Activated CD4-positive, alpha-beta T cell treated with anti-CD3 and anti-CD28 coated beads, Interleukin-2, Interleukin-6, amounts not matched to agents 100 ng/mL and 50 ng/mL, durations not matched to agents 16 hours and 8 hours (primary cell): ENCODE data around the gene KANK2.
A peak's percentile ranks its signal among the peaks of the same experiment; 100 is the strongest.

Experiments used
- DNase-seq: peaks from one replicate; pipeline ENCODE4 v3.0.0-alpha.2; 2020

The KANK2 gene

DNA sequence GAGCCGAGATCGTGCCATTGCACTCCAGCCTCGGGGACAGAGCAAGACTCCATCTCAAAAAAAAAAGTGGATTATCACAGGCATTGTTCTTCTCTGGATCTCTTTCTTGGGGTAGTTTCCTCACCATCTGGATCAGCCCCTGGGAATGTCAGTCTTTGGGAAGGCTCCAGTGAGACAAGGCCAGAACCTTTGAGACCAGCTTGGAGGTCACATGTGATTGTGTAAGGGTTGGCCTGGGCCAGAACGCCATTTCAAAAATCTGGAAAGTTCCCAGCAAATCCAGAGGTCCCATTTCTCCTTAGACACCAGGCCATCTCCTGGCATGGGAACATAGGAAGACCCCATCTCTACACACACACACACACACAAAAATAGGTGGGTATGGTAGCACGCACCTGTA lies 27.8 kb upstream of the KANK2 start:
- no peak for DNase-seq

DNA sequence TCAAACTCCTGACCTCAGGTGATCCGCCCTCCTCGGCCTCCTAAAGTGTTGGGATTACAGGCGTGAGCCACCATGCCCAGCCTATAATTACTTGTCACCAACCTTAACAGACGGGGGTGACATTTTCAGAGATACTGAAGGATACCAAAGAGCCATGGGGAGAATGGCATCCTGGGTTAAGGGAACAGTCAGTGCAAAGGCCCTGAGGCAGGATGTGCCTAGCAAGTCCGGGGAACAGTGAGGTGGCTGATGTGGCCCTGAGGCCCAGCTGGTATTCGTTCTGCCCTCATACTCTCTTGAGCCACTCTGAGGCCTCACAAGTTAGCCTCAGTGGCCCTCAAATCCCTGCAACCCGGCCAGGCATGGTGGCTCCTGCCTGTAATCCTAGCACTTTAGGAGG lies 27.1 kb upstream of the KANK2 start:
- DNase-seq: no peak

DNA sequence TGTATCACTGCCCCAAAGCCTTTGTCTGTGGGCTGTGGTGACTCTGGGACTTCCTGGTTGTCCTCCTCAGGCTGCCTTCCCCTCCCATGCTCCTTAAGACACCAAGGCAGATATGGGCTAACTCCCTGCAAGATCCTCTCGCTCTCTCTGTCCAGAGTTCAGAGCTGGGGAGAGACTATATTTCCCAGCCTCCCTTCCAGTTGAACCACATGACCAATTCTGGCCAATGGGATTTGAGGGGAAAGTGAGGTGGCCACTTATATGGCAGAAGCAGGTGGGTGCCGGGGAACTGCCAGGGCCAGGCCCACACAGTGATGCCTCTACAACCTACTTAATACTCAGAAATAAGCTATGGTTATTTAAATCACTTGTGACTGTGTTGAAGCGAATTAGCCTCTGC lies 25.9 kb upstream of the KANK2 start:
- no peak for DNase-seq

DNA sequence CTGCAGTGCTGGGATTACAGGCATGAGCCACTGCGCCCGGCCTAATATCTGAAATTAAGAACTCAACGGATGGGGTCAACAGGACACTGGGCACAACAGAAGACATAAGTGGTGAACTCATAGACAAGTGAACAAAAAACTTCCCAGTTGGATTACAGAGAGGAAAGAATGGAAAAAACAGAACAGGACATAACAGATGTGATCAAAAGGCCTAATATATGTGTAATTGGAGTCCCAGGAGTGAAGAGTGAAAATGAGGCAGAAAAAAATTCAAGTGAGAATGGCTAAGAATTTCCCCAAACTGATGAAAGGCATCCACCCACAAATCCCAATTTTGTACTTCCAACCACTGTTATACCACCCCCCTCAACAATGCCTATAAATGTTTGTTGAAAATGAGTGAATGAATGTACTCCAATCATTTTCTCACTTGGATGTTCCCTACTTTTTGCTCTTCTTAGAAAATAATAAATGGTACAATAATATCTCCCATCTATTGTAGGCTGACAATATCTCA lies 23.8 kb upstream of the KANK2 start:
- no peak for DNase-seq

DNA sequence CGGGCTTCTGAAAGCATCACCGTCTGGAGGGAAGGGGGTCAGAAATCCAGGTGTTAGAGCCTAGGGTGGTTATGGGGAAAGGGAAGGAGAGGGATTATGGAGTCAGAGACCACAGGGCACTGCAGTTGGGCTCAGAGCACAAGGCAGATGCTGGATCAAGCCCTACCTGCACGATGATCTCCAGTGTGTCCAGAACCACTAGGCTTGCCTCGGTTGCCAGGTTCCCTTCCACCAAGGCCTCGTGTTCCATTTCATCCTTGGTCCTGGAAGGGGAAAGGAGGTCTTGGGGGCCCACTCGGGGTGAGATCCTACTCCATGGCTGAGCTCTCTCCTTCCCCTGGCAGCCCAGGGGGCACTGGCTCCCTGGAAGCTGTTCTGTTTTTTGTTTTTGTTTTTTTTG lies 17.0 kb upstream of the KANK2 start:
- DNase-seq: no peak

DNA sequence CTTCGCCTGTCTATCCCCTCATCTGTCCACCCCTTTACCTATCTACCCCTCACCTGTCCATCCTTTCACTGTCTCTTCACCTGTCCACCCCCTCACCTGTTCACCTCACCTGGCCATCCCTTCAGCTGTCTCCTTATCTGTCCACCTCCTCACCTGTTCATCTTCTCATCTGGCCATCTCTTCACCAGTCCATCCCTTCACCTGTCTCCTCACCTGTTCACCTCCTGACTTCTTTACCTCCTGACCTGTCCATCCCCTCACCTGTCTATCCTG lies 13.2 kb upstream of the KANK2 start:
- DNase-seq: no peak

DNA sequence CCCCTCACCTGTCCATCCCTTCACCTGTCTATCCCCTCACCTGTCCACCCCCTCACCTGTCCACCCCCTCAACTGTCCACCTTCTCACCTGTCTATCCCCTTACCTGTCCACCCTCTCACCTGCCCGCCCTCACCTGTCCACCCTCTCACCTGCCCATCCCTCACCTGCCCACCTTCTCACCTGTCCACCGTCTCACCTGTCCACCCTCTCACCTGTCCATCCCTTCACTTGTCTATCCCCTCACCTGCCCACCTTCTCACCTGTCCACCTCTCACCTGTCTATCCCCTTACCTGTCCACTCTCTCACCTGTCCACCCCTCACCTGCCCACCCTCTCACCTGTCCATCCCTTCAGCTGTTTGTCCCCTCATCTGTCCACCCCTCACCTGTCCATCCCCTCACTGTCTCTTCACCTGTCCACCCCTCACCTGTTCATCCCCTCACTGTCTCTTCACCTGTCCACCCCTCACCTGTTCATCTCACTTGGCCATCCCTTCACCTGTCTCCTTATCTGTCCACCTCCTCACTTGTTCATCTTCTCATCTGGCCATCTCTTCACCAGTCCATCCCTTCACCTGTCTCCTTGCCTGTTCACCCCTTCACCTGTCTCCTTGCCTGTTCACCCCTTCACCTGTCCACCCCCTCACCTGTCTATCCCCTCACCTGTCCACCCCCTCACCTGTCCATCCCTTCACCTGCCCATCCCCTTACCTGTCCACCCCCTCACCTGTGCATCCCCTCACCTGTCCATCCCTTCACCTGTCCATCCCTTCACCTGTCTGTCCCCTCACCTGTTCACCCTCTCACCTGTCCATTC lies 12.7 kb upstream of the KANK2 start:
- no peak for DNase-seq

DNA sequence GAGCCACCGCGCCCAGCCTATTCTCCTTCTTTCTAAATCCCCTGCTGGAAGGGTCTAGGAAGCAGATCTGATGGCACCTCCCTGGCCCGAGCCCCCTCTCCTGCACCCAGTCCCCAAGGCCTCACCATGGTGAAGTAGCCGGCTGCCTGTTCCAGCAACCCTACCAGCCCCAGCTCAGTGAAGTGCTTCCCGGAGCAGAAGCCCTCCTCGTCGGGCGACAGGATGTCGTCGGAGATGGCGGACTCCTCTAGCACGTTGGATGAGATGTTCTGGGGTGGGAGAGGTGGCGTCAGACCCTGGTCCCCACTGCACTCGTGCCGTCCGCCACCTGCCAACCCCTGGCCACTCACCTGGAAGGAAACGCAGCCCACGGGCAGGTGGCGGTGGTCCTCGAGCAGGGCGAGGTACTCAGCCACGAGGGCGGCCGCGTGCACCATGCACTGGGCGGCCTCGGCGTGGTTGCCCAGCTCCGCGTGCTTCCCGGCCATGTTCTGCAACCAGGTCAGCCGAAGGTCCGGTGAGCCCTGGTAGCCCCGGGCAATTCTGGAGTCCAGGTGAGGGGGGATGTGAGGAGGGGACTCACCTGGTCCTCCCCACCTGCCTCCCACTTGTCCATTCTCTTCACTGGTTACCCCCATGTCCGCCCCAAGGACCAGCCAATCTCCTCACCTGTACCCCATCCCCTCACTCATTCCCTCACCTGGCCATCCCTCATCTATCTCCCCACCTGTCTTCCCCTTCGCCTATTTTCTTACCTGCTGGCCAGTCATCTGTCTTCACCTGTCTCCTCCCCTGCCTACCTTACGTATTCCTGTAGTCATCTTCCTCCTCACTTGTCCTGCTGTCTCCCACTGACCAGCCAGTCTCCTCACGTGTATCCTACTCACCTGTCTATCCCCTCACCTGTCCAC lies 11.5 kb upstream of the KANK2 start:
- no peak for DNase-seq

DNA sequence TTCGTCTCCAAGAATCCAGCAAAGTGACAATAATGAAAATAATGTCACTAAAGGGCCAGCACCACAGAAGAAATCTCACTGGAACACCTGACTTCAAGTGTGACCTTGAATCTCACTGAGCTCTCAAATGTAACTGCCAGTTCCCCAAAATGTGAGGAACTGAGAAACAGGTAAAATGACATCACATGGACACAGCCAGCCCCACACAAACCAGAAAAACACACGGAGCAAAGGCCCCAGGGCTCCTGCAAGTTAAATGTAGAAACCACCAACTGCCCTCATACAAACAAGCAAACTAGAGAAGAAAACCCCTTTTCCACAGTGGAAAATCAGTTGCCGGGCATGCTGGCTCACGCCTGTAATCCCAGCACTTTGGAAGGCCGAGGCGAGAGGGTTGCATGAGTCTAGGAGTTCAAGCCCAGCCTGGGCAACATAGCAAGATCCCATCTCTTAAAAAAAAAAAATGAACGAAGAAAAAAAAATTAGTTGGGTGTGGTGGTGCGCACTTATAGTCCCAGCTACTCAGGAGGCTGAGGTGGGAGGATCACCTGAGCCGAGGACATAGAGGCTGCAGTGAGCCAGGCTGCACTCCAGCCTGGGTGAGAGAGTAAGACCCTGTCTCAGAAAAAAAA lies 8.7 kb upstream of the KANK2 start:
- DNase-seq: no peak

DNA sequence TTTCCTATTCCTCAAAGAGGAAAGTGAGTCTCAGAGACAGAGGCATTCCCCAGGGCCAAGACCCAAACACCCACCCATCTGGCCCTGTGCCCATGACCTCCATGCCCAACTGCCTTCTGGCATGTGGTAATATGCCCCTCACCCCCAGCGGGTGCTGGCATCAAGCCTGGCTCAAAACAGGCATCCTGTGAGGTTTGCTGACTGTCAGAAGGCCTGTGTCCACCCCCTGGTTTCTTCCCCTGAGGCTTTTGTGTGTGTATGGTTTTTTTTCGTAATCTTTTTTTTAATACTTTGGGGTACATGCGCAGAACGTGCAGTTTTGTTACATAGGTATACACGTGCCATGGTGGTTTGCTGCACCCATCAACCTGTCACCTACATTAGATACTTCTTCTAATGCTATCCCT lies 7.6 kb upstream of the KANK2 start:
- DNase-seq: no peak

DNA sequence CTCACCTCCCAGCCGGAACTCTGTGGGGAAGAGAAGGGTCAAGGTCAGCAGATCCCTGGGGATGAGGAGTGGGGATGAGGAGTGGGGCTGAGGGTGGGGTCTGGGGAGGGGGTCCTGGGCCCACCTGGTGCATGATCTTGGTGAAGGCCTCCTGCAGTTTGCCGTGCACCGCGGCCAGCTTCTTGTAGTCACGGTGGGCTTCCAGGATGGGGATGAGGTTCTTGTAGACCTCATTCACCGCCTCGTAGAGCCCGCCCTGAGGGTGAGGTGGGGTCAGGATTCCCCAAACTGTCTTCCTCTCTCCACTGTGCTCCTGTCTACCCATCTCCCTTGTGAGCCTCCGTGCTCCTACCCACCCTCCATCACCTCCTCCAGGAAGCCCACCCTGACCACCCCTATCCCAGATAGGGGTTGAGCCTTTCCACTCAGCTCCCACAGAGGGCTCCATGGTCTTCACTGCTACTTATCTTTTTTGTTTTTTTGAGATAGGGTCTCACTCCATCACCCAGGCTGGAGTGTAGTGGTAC lies 6.8 kb upstream of the KANK2 start:
- no peak for DNase-seq

DNA sequence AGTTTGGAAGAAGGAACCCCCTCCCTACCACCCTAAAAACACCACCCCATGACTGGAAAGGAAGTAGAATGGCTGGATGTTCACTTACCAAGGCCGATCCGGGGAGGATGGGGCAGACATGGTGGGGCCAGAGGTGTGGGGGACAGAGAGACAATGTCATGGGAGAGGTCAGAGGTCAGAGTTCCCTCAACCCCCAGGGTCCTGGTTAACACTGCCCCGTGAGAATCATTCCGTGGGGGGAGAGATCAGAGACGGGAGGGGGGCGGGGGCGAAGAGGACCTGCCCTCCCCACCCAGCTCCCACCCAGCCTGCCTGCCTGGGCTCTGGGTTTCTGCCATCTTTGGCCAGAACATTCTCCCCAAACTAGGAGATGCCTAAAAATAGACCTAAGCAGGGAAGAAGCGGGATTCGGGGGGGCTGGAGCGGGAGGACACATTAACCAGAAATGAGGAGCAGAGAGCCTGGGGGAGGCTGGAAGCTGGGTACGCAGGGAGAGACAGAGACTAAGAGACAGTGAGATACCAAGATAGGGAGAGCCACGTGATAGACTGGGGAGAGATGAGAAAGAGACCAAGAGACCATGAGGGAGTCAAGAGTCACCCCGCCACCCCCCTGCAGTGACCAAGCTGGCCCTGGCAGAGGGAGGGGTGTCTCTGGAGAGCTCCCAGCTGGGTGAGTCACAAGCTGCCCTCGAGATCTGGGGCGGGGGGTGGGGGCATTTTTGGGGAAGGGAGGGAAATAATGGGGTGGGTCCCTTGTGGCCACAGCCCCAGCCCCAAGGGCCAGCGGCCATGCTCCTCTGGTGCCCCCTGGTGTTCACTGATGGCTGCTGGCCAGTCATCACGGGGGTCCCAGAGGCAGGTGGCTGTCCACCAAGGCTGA lies 6.1 kb upstream of the KANK2 start:
- peak; percentile 41 for DNase-seq

DNA sequence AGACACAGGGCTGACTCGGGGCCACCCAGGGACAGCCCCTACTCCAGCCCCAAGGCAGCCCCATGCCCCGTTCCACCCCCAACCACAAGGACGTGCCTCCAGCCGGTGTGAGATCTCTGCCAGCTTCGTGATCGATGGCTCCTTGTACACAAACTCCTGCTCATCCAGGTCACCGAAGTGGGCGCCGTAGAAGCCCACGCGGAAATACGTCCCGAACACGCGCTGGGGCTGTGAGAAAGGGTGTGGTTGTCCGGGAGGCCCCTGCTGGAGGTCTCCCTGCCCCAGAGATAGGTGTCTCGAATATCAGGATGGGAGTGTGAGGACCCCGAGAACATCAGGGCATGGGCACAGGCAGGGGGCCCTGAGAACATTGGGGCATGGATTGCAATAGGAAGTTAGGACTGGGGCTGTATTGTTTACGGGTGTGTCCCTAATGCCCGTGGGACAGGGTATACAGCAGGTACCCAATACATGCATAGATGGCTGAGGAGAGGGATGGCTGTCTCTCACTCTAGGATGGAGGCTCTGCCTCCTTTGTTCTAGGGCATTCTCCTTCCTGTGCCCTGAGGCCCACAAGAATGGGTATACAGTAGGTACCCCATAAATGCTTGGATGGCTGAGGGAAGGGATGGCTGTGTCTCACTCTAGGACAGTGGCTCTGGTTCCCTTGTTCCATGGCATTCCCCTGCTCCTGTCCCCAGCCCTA lies 5.3 kb upstream of the KANK2 start:
- DNase-seq: no peak

DNA sequence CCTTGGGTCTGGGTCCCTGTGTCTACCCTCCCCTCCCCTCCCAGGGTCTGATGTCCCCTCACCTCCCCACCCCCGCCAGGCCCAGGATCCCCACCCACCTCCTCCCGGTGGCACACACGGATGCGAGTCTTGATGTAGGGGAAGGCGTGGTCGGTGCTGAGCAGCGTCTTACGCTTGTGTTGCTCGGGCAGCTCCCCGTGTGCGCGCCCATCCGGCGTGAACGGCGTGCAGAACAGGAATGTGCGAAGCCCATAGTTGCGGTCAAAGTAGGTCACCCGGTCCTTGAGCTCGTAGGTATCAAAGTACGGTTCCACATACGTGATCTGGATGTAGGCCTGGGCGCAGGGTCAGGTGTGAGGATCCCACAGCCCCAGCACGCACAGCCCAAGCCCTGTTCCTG lies 4.4 kb upstream of the KANK2 start:
- DNase-seq: no peak

DNA sequence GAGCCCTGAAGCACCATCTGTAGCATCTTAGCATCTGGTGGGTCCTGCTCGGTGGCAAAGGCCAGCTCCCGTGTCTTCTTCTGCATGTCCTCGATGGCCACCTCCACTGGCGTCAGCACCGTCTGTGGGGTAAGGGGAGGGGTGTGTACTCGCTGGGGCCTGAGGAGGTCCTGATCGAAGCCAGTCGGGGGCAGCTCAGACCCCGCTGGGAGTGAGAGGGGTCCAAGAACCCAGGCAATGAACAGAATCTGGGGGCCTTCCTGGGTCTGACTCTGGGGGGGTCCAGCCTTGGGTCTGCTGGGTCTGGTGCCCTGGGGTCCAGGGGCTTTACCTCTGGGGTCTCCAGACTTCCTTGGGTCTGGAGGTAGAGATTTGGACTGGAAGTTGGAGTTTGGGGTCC lies 3.6 kb upstream of the KANK2 start:
- DNase-seq: no peak

DNA sequence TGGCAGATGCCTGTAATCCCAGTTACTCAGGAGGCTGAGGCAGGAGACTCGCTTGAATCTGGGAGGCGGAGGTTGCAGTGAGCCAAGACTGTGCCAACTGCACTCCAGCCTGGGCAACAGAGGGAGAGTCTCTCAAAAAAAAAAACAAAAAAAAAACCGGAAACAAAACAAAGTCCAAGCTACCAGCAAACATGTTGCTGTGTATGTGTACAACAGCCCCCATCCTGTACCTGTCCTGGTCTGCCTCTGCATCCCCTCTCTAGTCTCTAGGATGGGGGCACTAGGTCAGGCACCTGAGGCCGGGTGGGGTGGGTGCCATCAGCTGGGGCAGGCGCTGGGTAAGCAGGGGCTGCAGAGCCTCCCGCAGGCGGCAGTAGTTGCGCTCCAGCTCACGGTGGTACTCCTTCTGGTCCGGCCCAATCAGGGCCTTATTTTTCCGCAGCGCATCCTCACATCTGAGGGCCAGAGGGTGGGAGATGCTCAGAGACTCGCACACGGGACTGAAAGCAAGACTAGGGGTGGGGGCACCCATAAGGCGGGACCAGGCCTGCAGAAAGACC lies 2.8 kb upstream of the KANK2 start:
- no peak for DNase-seq

DNA sequence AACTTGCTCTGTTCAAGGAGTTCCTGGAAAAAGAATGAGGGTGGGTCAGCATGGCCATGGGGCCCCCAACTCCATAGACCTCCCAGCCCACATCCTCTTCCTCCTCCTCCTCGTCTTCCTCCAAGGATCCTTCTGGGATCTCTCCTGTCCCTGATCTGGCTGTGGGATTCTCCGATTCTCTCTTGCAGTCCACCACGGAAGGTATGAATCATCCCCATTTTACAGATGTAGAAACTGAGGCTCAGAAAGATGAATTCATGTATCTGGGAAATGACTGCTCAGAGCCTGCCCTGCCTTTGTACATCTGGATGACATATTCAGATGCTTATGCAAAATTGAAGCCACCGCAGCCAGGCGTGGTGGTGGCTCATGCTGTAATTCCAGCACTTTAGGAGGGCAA lies 2.2 kb upstream of the KANK2 start:
- no peak for DNase-seq

DNA sequence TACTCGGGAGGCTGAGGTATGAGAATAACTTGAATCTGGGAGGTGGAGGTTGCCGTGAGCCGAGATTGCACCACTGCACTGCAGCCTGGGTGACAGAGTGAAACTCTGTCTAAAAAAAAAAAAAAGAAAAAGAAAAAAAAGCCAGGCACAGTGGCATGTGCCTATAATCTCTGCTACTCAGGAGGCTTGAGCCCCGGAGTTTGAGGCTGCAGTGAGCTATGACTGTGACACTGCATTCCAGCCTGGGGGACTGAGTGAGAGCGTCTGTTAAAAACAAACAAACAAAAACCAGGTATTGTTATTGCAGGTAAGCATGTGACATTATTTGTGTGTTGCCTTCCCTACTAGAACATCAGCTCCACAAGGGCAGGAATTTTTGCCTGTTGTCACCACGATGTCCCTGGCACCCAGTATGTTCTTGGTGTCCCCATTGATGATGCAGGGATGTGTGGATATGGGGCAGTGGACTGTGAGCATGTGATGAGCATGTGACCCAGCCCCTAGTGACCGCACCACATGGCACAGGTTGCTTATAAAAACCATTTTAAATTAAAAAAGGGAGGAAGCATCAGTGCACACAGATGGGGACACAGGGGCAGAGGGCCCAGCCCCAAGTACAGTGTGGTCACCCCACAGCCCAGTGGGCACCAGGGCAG lies 1.6 kb upstream of the KANK2 start:
- DNase-seq: no peak

DNA sequence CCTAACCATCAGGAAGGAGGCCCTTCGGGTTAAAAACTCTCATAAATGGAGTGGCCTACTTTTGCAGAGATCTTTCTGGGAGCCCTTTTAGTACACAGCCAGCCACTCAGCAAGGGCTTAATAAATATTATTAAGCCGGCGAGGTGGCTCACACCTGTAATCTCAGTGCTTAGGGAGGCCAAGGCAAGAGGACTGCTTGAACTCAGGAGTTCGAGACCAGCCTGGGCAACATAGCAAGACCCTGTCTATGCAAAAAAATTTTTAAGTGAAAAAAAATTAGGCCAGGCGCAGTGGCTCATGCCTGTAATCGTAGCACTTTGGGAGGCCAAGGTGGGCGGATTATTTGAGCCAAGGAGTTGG lies 810 bp upstream of the KANK2 start:
- no peak for DNase-seq

DNA sequence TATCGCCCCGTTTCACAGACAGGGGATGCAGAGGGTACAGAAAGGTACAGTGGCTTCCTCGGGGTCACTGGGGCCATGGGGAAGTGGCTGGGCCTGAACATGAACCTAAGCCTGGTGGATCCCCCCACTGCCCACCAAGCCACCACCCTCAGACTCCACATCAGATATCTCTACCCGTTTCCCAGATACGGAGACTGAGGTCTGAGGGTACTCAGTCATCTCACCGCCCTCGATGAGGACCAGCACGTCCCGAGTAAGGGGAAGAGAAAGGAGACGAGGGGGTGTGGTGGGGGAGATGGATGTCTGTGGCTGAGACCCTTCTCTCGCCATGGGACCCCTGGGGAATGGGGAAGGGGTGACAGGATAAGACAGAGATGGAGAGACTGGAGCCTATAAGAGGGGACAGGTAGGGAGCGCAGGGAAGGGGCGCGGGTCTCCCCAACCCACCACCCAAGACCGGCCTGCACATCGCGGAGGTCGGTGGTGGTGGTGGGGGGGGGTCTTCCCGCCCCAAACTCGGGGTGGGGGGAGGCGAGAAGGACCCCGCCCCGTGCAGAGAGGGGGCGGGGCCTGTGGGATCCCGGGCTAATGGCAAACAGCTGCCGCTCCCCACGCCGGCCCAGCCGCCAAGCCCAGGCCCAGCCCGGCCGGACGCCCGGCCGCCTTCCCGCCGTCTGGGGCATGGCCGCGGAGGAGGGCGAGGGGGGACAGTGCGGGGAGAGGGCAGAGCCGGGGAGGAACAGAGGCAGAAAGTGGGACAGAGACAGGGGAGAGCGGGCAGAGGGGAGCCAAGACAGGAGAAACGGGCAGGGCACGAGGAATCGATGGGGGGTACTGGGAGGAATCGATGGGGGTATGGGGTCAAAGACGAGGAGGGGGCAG lies 698 bp downstream of the KANK2 start:
- DNase-seq: no peak
